Measurements from ENCODE around the gene TMEM94.

Gene TMEM94

DNA sequence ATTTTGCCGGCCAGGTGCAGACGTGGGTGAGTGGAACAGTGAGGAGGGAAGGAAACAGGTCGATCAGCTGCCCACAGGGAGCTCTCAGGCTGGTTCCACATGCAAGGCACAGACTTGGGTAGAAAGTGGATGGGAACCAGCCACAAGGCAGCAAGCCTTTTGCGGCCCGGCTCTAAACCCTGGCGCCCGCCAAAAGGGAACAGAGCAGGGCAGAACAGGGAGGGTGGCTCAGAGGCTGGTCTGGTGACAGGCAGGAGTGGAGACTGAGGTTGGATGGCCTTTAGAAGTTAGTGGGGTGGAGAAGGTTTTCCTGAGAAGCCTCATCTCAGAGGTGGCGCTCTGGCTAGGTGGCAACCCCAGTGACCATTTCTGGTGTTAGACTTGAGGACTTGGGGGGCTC, 79.4 kb downstream of the TMEM94 start:
- Histone ChIP-seq H3K9ac (no peak overlapping the region), H3K4me1 (peaks cover 13% of the 10 kb centered on the region), H3K36me3 (ENCODE audit: control insufficient read depth, insufficient read depth, low read length) (no peaks in the 10 kb centered on the region), H2AFZ (no peak overlapping the region), H3K9me3 (ENCODE audit: control insufficient read depth, low read length) (no peaks in the 10 kb centered on the region), H3K79me2 (peaks cover 35% of the 10 kb centered on the region), H3K4me2 (ENCODE audit: low read length) (no peak overlapping the region), H3K27me3 (ENCODE audit: control insufficient read depth, insufficient read depth, low read length) (no peaks in the 10 kb centered on the region), H3K27ac (no peak overlapping the region), H3K4me3 (ENCODE audit: low read depth, low read length) (no peak overlapping the region)
- TF ChIP-seq, protein P1, sequence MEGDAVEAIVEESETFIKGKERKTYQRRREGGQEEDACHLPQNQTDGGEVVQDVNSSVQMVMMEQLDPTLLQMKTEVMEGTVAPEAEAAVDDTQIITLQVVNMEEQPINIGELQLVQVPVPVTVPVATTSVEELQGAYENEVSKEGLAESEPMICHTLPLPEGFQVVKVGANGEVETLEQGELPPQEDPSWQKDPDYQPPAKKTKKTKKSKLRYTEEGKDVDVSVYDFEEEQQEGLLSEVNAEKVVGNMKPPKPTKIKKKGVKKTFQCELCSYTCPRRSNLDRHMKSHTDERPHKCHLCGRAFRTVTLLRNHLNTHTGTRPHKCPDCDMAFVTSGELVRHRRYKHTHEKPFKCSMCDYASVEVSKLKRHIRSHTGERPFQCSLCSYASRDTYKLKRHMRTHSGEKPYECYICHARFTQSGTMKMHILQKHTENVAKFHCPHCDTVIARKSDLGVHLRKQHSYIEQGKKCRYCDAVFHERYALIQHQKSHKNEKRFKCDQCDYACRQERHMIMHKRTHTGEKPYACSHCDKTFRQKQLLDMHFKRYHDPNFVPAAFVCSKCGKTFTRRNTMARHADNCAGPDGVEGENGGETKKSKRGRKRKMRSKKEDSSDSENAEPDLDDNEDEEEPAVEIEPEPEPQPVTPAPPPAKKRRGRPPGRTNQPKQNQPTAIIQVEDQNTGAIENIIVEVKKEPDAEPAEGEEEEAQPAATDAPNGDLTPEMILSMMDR (IDR thresholded peaks at IDR 0.05): no peak

DNA sequence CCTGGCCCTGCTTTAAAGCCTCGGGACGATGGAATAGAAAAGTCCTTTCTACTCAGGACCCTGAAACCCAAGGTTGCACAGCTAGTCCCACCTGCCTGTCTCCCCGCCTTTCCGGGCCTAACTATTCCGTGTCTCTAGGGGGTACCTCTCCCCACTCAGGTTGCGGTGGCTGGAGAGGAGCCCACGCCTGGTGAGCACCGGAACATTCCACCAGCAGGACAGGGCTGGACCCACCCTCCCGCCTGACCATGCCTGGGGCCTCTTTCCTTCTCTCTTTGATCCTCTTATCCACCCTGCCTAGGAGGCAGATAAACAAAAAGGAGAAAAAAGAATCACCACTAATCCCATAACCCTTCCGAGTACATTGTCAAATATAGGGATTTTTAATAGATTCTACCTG, 79.9 kb downstream of the TMEM94 start:
- Histone ChIP-seq H3K36me3 (ENCODE audit: control insufficient read depth, insufficient read depth, low read length) (no peaks in the 10 kb centered on the region), H3K27ac (no peak overlapping the region), H3K4me2 (ENCODE audit: low read length) (no peak overlapping the region), H3K9me3 (ENCODE audit: control insufficient read depth, low read length) (no peaks in the 10 kb centered on the region), H3K4me1 (peaks cover 13% of the 10 kb centered on the region), H3K79me2 (peaks cover 33% of the 10 kb centered on the region), H2AFZ (no peak overlapping the region), H3K27me3 (ENCODE audit: control insufficient read depth, insufficient read depth, low read length) (no peaks in the 10 kb centered on the region), H3K4me3 (ENCODE audit: low read depth, low read length) (no peak overlapping the region), H3K9ac (no peak overlapping the region)
- TF ChIP-seq, protein P1 (IDR thresholded peaks at IDR 0.05): no peak

DNA sequence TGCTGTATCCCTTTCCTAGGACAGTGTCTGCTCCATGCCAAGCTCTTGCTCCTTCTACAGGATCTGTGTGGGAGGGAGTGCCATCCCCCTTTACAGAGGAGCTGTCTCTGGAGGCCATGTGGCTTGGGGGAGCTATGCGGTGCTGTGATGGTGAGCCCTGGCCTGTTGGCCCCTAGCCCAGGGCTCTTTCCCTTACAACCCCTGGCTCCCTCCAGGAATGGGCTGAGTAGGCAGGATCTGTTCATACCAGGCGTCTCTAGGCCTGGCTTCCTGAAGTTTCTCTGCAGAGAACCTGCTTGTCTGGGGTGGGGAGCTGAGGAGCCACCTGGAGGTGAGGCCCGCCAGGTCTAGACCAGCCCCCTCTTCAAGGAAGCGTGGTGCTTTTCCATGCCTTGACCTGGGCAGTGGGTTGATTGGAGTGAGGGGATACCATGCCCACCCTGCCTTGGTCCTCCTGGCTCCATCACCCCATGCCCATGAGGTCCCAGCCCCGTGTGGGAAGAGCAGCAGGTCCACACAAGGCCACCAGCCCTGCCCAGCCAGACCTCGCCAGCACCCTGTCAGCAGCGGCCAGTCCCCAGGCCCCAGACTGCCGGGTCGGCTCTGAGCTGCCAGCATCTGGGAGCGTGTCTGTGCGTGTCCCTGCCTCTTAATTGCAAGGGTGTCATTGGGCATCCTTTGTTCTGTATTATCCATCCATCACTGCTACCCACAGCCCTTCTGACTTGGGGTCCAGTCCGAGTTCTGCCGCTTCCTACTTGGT, 83.7 kb downstream of the TMEM94 start:
- Histone ChIP-seq H3K27ac (no peak overlapping the region), H3K27me3 (ENCODE audit: control insufficient read depth, insufficient read depth, low read length) (no peaks in the 10 kb centered on the region), H3K4me1 (peaks cover 13% of the 10 kb centered on the region), H3K36me3 (ENCODE audit: control insufficient read depth, insufficient read depth, low read length) (no peaks in the 10 kb centered on the region), H2AFZ (peak overlapping the region; percentile 66), H3K4me3 (ENCODE audit: low read depth, low read length) (no peak overlapping the region), H3K9me3 (ENCODE audit: control insufficient read depth, low read length) (no peaks in the 10 kb centered on the region), H3K79me2 (peaks cover 15% of the 10 kb centered on the region), H3K9ac (no peak overlapping the region), H3K4me2 (ENCODE audit: low read length) (peak overlapping the region; percentile 45)
- TF ChIP-seq, protein P1 (IDR thresholded peaks at IDR 0.05): no peak

DNA sequence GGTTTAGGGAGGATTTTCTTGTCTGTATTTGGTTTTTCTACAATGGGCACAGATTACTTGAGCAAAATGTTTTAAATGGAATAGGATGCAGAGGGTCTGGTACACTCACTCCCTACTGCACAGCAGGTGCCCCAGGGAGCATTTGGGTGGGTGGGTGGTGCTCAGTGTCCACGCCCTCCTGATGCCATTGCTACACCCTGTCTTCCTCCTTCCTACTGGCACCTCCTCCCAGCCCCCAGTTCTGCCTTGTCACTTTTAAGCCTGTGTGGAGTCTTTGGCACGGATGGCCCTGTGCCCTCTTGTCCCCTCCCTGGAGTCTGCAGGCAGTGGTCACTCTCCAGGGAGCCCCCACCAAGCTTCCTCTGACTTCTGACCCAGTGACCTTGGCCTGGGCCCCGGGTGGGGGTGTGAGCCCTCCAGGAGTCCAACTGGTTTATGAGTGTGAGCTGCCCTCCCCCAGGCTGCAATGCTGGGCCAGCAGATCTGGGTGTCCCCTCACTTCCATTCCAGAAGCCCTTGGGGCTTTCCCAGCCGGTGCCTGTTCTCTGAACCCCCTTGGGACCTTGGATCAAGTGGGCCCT, 84.6 kb downstream of the TMEM94 start:
- H3K4me3 ChIP-seq (ENCODE audit: low read depth, low read length): no peak overlapping the region
- TF ChIP-seq, protein P1 (IDR thresholded peaks at IDR 0.05): no peak
- H3K9me3 ChIP-seq (ENCODE audit: control insufficient read depth, low read length): no peaks in the 10 kb centered on the region
- H3K36me3 ChIP-seq (ENCODE audit: control insufficient read depth, insufficient read depth, low read length): no peaks in the 10 kb centered on the region
- H3K27ac ChIP-seq: no peak overlapping the region
- no peak overlapping the region for H3K9ac ChIP-seq
- H2AFZ ChIP-seq: no peak overlapping the region
- H3K27me3 ChIP-seq (ENCODE audit: control insufficient read depth, insufficient read depth, low read length): no peaks in the 10 kb centered on the region
- peaks cover 13% of the 10 kb centered on the region for H3K4me1 ChIP-seq
- H3K4me2 ChIP-seq (ENCODE audit: low read length): peak overlapping the region; percentile 45
- peaks cover 15% of the 10 kb centered on the region for H3K79me2 ChIP-seq
